ENCODE data around the gene FAM114A1.

Gene FAM114A1

DNA sequence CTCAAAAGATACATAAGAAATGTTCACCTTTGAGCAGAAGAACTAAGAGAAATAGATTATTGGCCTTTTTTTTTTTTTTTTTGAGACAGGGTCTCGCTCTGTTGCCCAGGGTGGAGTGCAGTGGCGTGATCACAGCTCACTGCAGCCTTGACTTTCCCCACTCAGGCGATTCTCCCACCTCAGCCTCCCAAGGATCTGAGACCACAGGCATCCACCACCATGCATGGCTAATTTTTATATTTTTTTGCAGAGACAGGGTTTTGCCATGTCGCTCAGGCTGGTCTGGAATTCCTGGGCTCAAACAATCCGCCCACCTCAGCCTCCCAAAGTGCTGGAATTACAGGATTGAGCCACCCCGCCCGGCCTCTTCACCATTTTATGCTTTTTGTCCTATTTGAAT lies 8.1 kb upstream of the FAM114A1 start:
- no peak for DNase-seq

- peak; percentile 60 to 65 for DNase-seq
Observed at GRCh38 chr4:38860788-38861424, 6.7 kb upstream of the FAM114A1 start.

- DNase-seq = no peak
Observed at GRCh38 chr4:38861791-38862190, 5.8 kb upstream of the FAM114A1 start.

- DNase-seq = no peak
Observed at GRCh38 chr4:38865445-38865844, 2.2 kb upstream of the FAM114A1 start.

DNA sequence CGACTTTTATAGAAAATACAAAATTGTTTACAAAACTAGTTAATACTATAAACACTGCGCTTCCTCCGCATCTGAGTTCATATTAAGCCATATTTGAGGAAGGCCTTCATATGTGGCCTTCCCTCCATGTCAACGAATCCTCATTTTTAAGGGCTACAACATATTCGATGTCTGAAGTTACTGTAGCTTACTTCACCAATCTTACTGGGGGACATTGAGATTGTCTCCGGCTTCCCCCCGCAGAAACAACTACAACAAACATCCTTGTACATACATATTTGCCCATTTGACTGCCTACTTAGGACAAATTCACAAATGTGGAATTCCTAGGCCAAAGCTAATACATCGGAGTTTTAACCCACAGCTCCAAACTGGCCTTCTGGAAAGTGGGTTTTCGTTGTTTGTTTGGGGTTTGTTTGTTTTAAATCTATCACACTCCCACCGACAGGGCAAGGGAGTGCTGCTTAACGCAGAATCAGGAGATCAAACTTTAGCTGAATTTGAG lies 581 bp upstream of the FAM114A1 start:
- no peak for DNase-seq

GRCh38 chr4:38868059-38868960 lies 704 bp downstream of the FAM114A1 start:
- no peak for DNase-seq

- no peak for DNase-seq
Observed at GRCh38 chr4:38869511-38869910, 1.9 kb downstream of the FAM114A1 start.

GRCh38 chr4:38870098-38870808 lies 2.6 kb downstream of the FAM114A1 start:
- no peak for DNase-seq

- no peak for DNase-seq
Observed at GRCh38 chr4:38871593-38871992, 4.0 kb downstream of the FAM114A1 start.

- DNase-seq = no peak
Observed at GRCh38 chr4:38872620-38873019, 5.0 kb downstream of the FAM114A1 start.

GRCh38 chr4:38873290-38873944 lies 5.8 kb downstream of the FAM114A1 start:
- no peak for DNase-seq

- DNase-seq = no peak
Observed at GRCh38 chr4:38876636-38877035, 9.0 kb downstream of the FAM114A1 start.

DNA sequence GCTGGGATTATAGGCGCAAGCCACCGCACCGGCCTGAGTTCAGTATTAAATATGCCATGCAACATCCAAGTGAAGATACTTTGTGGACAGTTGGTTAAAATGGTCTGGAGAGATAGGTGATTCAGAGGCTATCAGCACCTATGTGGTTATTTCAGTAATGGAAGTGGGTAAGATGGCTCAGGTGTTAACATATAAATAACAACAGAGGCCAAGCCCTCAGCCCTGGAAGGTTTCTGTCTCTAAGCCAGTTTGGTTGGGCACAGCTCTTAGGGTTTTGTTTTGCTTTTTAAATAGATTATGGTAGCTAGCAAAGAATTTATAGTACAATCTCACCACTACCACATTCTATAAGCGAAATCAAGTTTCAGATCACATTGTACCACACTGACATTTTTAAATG lies 16.6 kb downstream of the FAM114A1 start:
- DNase-seq = no peak

DNA sequence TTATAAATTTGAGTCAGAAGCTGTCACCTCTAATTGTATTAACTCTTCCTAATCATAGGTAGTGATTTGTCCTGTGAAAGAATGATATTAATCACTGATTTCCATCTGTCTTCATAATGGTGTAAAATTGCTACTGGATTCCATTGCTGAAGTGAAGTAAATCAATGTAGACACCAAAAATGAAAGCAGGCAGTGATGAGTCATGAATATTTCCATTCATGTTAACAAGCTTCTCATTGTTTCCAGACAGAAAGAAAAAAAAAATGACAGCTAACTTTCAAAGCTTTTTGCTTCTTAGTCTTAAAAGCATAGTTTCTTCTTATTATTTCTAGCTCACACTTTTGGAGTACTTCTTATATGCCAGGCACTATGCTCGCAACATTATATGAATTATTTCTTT lies 21.5 kb downstream of the FAM114A1 start:
- no peak for DNase-seq

DNA sequence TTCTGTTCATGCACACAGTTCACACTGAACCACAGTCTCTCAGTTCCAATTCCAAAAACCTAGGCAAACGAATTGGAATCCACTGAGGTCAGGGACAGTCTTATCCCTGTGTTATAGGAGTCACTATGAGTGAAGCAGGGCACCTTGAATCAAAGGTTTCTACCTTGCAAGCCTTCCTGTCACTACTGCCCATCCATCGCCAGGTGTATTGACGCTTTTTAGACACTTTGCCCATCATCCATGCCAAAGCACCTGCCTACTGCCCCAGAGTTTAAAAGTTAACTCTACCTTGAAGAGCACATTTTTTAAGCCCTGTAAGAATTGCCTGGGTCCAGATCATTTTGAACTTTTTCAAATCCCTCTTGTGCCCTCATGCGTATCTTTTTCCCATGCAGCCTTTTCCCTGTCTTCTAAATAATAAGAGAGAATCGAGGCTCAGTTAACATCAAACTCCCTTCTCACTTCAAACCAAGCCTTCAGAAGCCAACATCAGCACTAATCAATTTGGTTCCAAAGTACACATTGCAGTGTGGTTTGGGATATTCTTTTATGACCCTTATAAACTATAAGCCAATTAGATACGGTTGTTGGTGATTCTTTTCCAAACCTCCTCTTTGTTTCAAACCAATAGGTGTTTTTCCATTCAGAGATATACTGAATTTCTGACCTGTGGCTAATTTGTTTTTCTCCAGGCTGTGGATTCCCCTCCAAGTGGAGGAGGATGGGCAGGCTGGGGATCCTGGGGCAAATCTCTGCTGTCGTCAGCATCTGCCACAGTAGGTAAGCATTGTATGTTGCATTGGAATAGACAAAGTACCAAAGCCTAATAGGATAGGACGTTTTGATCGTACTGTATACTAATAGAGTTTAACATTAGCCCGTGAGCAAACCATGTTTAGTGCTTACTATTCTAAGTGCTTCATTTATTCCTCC lies 23.7 kb downstream of the FAM114A1 start:
- DNase-seq = no peak

DNA sequence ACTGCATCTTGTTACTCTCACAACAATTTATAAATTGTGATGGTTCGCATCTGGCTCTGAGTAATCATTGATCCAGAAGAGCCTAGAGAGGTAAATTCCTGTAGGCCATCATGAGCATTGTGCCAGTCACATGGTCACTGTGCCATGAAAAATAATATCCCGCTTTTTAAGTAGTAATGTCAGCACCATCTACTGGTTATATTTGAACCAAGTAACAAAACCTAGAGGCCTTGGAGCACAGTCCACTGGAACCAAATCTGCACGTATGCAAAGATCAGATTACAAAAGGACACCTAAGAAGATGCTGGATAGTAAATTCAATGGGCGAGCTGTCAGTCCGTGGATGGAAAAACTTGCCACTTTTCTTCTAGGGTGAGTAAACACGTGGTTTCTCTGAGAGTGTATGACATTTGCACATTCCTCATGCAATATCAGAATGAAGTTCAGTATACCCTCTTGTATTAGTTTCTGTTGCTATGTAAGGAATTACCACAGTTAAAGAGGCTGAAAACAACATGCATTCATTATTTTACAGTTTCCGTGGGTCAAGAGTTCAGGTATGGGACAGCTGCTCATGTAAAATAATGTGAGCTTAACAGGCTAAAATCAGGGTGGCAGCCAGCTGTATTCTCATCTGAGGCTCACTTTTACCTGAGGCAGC lies 26.8 kb downstream of the FAM114A1 start:
- DNase-seq = no peak

DNA sequence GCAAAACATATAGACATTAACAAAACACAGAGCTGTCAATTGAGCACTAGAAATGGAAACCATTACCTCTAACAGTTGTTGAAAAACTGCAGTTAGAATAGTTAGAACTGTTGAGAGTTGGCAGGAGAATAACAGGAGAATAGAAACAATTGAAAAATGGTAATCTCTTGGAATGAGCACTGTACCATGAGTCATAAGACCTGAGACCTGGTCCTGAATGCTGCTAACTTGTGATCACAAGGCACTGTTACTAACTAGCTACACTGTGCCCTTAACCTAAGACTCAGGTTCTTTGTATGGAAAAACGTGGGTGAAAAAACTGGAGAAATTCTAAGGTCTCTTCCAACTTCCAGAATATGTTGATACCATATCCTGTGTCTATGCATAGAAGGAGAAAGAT lies 29.3 kb downstream of the FAM114A1 start:
- no peak for DNase-seq

- DNase-seq = no peak
Observed at GRCh38 chr4:38898245-38898644, 30.6 kb downstream of the FAM114A1 start.

DNA sequence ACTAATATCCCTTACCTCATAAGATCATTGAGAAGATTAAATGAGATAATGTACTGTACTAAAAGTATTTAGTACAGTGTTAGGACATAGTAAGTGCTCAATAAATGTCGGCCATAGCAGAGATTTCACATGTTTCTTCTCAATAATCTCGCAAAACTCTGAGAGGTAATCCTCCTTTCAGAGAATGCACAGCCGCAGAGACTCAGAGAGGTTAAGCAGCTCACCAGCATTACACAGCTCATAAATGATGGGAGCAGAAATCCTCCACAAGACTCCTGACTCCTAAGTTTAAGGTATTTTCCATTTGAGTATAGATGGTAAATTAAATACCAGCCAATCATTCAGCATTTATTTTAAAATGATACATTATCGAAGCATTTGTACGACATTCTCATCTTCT lies 34.6 kb downstream of the FAM114A1 start:
- no peak for DNase-seq

DNA sequence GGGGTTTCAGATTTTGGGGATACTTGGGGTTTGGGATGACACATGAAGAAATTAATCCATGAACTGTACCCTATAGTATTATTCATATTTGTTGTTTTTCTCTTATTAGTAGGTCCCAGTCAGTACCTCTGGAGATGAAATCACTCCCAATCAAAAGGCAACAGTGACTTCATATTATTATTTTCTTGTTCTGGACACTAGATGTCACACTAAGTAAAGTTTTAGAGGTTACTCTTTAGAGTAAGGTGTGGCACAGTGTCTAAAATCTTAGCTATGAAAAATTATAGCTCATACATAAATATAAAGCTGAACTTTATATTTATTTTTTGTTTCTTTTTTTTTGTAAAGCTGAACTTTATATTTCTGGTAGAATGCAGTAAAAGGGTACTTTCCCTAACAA lies 35.1 kb downstream of the FAM114A1 start:
- no peak for DNase-seq

- DNase-seq = no peak
Observed at GRCh38 chr4:38904090-38904666, 36.6 kb downstream of the FAM114A1 start.

Data from stimulated activated CD4-positive, alpha-beta T cell treated with anti-CD3 and anti-CD28 coated beads, Interleukin-2, amount 100 ng/mL, for 24 hours (primary cell).